Thoracic aorta (tissue), 2 donors: ENCODE results near the gene ZNF280B. TPM values are rescaled to one million over a fixed set of nuclear protein-coding genes. Genes with fewer than 3 reads are reported as not detected.

Experiments
- ATAC-seq: fragments of 150-250 bp; one replicate; pipeline ENCODE4 v1.8.0; 2017; ENCODE audit warnings: low read depth; ENCODE audit not compliant: insufficient number of reproducible peaks, low FRiP score
- DNase-seq: peaks from one replicate; pipeline ENCODE4 v3.0.0-alpha.2; 2020; ENCODE audit warnings: low spot score
- H3K27ac ChIP-seq, 2 donors: fragments of 200-600 bp; sonication (generic); 1 replicate in 1 of 2; 2 replicates in 1 of 2; pipeline ENCODE4 v1.5.1; 2016; ENCODE audit warnings: mild to moderate bottlenecking in 2 of 2, moderate library complexity in 2 of 2
- H3K27me3 ChIP-seq: fragments of 200-600 bp; sonication (generic); replicated peaks from 2 replicates; pipeline ENCODE4 v1.6.0; 2016; ENCODE audit warnings: mild to moderate bottlenecking; ENCODE audit not compliant: insufficient read depth
- H3K36me3 ChIP-seq: fragments of 200-600 bp; sonication (generic); one replicate; pipeline ENCODE4 v1.5.1; 2016
- H3K4me1 ChIP-seq, 2 donors: fragments of 200-600 bp; sonication (generic); 1 replicate in 1 of 2; 2 replicates in 1 of 2; pipeline versions ENCODE4 v1.5.1 to v1.6.0; 2016; ENCODE audit warnings: low read depth in 2 of 2, mild to moderate bottlenecking in 1 of 2; ENCODE audit not compliant: control insufficient read depth in 1 of 2
- H3K4me3 ChIP-seq: fragments of 200-600 bp; sonication (generic); 2 replicates; pipeline ENCODE4 v1.5.1; 2016; ENCODE audit warnings: mild to moderate bottlenecking
- H3K9me3 ChIP-seq: fragments of 200-600 bp; sonication (generic); 2 replicates; pipeline ENCODE4 v1.5.1; 2016
- CTCF ChIP-seq: fragments of 200-600 bp; sonication (generic); IDR thresholded peaks from one replicate; pipeline ENCODE4 v1.5.1; 2019; ENCODE audit warnings: antibody characterized with exemption
- total RNA-seq, 2 donors: library from RNA; depleted of rRNA; stranded (reverse); fragments of >200 nt; gene quantifications; one replicate each; pipeline versions ENCODE4 v1.1.0 to v1.2.3, GENCODE V29; 2016

ZNF280B gene
- total RNA-seq = not detected

DNA sequence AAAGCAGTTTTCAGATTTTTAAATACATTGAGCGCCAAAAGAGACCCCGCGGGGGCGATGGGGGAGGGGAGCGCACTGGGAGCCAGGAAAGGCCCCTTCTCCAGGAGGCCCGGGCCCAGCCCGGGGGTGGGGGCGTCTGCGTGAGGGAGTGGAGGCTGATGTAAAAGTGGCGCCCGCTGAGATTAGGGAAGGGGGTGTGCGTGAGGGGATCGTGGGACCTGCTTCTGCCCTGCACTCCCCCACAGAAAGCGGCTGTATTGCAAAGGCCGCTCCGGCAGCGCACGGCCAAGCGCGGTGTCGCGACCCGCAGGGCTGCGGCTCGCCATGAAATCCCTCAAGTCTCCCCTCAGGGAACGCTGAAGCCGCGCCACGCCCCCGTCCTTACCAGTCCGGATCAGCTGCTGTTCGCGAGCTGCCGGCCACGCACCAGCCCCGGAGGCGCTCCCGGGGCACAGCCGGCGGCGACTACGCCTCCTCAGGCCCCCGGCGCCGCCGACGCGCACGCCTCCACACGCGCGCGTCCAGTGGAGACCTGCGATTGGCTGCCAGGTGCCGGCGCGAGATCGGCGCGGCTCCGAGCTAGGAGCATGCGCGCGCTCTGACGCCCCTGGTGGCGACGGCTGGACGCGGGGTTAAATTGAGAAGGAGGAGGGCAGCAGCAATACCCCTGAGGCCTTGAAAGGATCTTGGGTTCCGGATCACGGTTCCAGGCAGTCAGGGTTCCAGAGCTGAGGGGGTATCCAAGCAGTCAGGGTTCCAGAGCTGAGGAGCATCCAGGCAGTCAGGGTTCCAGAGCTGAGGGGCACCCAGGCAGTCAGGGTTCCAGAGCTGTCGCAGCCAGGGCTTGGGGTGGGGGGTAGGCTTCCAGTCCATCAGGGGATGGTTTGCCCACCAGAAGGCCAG, at the start of gene ZNF280B:
ZNF280B (minus strand) TSS at position 469 of the 903 bp plus-strand sequence. CDS start 19,344 bp downstream, outside the sequence.
- peaks cover 11% of the 10 kb centered on the region for H3K9me3 ChIP-seq
- ATAC-seq = no peak
- no peaks in the 10 kb centered on the region for H3K27me3 ChIP-seq
- peak within 1 kb of the TSS; percentile 57 for H3K4me3 ChIP-seq
- no peak within 1 kb of the TSS for H3K27ac ChIP-seq
- H3K4me1 ChIP-seq = no peaks in the 10 kb centered on the region
- DNase-seq = no peak
- H3K36me3 ChIP-seq = no peaks in the 10 kb centered on the region
- no peak for TF ChIP-seq CTCF

- Histone ChIP-seq H3K4me1 (no peaks in the 10 kb centered on the region), H3K4me3 (no peak overlapping the region), H3K27ac (no peak overlapping the region), H3K27me3 (no peaks in the 10 kb centered on the region), H3K36me3 (no peaks in the 10 kb centered on the region), H3K9me3 (no peaks in the 10 kb centered on the region)
- no peak for TF ChIP-seq CTCF
- DNase-seq (no peak), ATAC-seq (no peak)
These were observed 48.7 kb upstream of the ZNF280B start for GRCh38 chr22:22556995-22557925.

DNA sequence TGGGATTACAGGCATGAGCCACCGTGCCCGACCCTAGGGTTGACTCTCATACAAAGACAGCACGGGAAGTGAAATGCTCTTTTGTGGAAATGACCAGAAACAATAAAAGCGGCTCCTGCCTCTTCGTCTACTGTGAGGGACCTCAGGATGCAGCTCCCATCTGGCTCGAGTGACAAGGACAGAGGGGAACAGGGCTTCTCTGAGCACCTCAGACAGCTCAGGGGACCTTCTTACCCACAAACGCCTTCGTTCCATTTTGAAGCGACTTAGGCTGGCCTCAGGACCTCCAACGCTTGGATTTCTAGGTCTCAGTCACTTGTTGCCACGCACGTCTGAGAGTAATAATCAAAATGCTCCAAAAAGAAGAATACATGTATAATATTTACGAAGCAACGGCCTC, 48.0 kb upstream of the ZNF280B start:
- H3K4me3 ChIP-seq = no peak overlapping the region
- DNase-seq = no peak
- H3K4me1 ChIP-seq = no peaks in the 10 kb centered on the region
- H3K27ac ChIP-seq = no peak overlapping the region
- no peak for TF ChIP-seq CTCF
- H3K9me3 ChIP-seq = no peaks in the 10 kb centered on the region
- no peaks in the 10 kb centered on the region for H3K36me3 ChIP-seq
- ATAC-seq = no peak
- H3K27me3 ChIP-seq = no peaks in the 10 kb centered on the region

DNA sequence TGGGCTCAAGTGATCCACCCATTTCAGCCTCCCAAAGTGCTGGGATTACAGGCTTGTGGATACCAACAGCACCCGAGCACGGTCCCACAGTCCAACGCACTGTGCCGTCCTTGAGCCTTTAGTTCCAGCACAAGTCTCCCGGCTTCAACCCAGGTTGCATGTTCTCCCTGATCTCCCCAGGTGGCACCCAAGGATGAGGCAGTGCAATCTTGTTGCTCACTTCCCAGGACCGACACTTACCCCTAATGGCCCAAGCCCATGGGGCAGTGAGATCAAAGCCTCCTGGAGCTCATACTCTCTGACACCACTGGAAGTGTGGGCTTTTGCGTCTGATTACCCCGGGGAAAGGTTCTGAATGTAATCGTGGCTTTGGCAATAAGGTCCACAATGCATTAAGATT, 47.1 kb upstream of the ZNF280B start:
- ATAC-seq = no peak
- TF ChIP-seq CTCF = no peak
- H3K36me3 ChIP-seq = no peaks in the 10 kb centered on the region
- no peak overlapping the region for H3K27ac ChIP-seq
- no peaks in the 10 kb centered on the region for H3K4me1 ChIP-seq
- no peak for DNase-seq
- no peak overlapping the region for H3K4me3 ChIP-seq
- H3K9me3 ChIP-seq = no peaks in the 10 kb centered on the region
- no peaks in the 10 kb centered on the region for H3K27me3 ChIP-seq
